Measurements from ENCODE around the gene ERC2. TPM values are rescaled to one million over a fixed set of nuclear protein-coding genes. Genes with fewer than 3 reads are reported as not detected.

Gene ERC2
- total and polyA plus RNA-seq, 2 donors (not counting 1 experiment from before 2014, with no cell fraction given): 0.14 to 0.17 TPM

DNA sequence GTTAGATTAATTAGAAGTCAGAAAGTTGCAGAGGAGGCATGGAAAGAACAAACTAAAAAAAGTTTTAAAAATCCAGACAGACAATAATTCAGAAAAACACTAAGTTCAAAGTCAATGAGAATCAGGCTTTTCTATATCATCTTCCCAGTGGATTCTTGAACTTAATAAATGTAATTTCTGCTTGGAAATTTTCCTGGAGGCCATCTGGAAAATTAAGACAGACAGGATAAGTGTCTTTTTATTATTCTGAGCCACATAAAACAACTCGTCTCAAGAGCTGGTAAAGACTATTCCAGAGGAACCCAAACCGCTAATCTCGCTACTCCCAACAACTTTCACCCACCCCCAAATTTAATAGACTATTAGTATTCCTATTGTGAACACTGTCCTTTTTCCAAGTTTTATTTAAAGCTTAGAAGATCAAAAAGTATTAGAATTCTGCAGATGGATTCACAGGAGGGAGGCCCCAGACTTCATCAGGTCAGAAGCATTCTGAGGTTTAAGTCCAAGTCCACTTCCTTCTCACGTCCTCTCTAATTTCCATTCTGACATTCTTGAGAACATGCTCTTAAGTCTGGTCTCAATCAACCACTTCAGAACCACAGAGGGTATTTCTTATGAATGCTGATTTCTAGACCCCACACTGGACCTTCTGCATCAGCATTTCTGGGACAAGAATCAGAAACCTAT is 61.3 kb downstream of the ERC2 start:
- Histone ChIP-seq H3K27me3 (ENCODE audit: control insufficient read depth, insufficient read depth, low read length) (no peaks in the 10 kb centered on the region), H2AFZ (ENCODE audit: low read length) (no peak overlapping the region), H3K79me2 (ENCODE audit: control insufficient read depth, insufficient read depth, low read length) (no peaks in the 10 kb centered on the region), H4K20me1 (ENCODE audit: control insufficient read depth, extremely low read depth, insufficient read depth, low read length) (no peaks in the 10 kb centered on the region), H3K4me1 (ENCODE audit: control insufficient read depth, extremely low read depth, insufficient read depth, low read length) (no peaks in the 10 kb centered on the region), H3K4me2 (ENCODE audit: extremely low read depth, insufficient read depth, low read length) (no peak overlapping the region), H3K36me3 (ENCODE audit: control insufficient read depth, insufficient read depth, low read length) (no peaks in the 10 kb centered on the region), H3K4me3 (replicated peaks in 1 of 4; ENCODE audit: control extremely low read depth in 1 of 4, insufficient read depth in 1 of 4, low read depth in 3 of 4, low read length in 4 of 4) (no peak overlapping the region), H3K9ac (ENCODE audit: insufficient read depth, low read length) (no peak overlapping the region), H3K9me3 (ENCODE audit: control insufficient read depth, insufficient read depth, low read depth, low read length) (no peaks in the 10 kb centered on the region), H3K27ac (ENCODE audit: insufficient read depth, low read length) (no peak overlapping the region)
- TF ChIP-seq, protein P1, sequence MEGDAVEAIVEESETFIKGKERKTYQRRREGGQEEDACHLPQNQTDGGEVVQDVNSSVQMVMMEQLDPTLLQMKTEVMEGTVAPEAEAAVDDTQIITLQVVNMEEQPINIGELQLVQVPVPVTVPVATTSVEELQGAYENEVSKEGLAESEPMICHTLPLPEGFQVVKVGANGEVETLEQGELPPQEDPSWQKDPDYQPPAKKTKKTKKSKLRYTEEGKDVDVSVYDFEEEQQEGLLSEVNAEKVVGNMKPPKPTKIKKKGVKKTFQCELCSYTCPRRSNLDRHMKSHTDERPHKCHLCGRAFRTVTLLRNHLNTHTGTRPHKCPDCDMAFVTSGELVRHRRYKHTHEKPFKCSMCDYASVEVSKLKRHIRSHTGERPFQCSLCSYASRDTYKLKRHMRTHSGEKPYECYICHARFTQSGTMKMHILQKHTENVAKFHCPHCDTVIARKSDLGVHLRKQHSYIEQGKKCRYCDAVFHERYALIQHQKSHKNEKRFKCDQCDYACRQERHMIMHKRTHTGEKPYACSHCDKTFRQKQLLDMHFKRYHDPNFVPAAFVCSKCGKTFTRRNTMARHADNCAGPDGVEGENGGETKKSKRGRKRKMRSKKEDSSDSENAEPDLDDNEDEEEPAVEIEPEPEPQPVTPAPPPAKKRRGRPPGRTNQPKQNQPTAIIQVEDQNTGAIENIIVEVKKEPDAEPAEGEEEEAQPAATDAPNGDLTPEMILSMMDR (conservative IDR thresholded peaks at IDR 0.05 in 1 of 2, IDR thresholded peaks at IDR 0.05 in 1 of 2; ENCODE audit: low read depth in 1 of 2, low read length in 2 of 2): no peak
- DNase-seq (ENCODE audit: low read depth in 2 of 2): no peak

DNA sequence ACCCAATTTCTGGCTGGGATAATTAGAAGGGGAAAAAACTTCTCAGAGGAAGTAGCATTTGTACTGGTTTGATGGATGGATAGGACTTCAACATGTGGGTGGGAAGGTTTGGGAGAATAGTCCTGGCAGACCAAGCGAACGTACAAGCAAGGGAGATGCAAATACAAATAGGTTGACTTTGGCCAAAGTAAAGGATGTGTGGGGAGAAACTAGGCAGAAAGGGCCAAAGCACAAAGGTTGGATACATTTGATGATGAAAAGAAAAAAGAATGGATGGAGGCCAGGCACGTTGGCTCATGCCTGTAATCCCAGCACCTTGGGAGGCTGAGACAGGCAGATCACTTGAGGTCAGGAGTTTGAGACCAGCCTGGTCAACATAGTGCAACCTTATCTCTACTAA is 63.4 kb downstream of the ERC2 start:
- Histone ChIP-seq H3K36me3 (ENCODE audit: control insufficient read depth, insufficient read depth, low read length) (no peaks in the 10 kb centered on the region), H3K27ac (ENCODE audit: insufficient read depth, low read length) (no peak overlapping the region), H3K9me3 (ENCODE audit: control insufficient read depth, insufficient read depth, low read depth, low read length) (no peaks in the 10 kb centered on the region), H3K4me1 (ENCODE audit: control insufficient read depth, extremely low read depth, insufficient read depth, low read length) (no peaks in the 10 kb centered on the region), H3K4me3 (replicated peaks in 1 of 4; ENCODE audit: control extremely low read depth in 1 of 4, insufficient read depth in 1 of 4, low read depth in 3 of 4, low read length in 4 of 4) (no peak overlapping the region), H3K79me2 (ENCODE audit: control insufficient read depth, insufficient read depth, low read length) (no peaks in the 10 kb centered on the region), H3K9ac (ENCODE audit: insufficient read depth, low read length) (no peak overlapping the region), H4K20me1 (ENCODE audit: control insufficient read depth, extremely low read depth, insufficient read depth, low read length) (no peaks in the 10 kb centered on the region), H3K27me3 (ENCODE audit: control insufficient read depth, insufficient read depth, low read length) (no peaks in the 10 kb centered on the region), H3K4me2 (ENCODE audit: extremely low read depth, insufficient read depth, low read length) (no peak overlapping the region), H2AFZ (ENCODE audit: low read length) (no peak overlapping the region)
- TF ChIP-seq EZH2 (IDR thresholded peaks at IDR 0.05; ENCODE audit: low read length, missing control alignments): no peak
- TF ChIP-seq, protein P1 (conservative IDR thresholded peaks at IDR 0.05 in 1 of 2, IDR thresholded peaks at IDR 0.05 in 1 of 2; ENCODE audit: low read depth in 1 of 2, low read length in 2 of 2): no peak
- DNase-seq (ENCODE audit: low read depth in 2 of 2): no peak

DNA sequence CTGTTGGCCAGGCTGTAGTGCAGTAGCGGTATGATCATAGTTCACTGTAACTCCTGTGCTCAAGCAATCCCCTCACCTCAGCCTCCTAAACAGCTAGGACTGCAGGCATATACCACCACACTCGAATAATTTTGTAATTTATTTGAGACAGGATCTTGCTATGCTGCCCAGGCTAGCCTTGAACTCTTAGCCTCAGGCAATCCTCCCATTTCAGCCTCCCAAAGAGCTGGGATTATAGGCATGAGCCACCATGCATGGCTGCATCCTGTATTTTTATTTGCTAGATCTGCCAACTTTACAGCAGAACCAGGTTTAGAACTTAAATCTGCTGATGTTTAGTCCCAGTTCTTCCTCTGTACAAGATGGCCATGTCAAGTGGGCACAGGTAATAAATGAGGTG is 69.6 kb downstream of the ERC2 start:
- H3K36me3 ChIP-seq (ENCODE audit: control insufficient read depth, insufficient read depth, low read length): no peaks in the 10 kb centered on the region
- H3K4me3 ChIP-seq (replicated peaks in 1 of 4; ENCODE audit: control extremely low read depth in 1 of 4, insufficient read depth in 1 of 4, low read depth in 3 of 4, low read length in 4 of 4): no peak overlapping the region
- H3K9me3 ChIP-seq (ENCODE audit: control insufficient read depth, insufficient read depth, low read depth, low read length): no peaks in the 10 kb centered on the region
- TF ChIP-seq EZH2 (IDR thresholded peaks at IDR 0.05; ENCODE audit: low read length, missing control alignments): no peak
- TF ChIP-seq, protein P1 (conservative IDR thresholded peaks at IDR 0.05 in 1 of 2, IDR thresholded peaks at IDR 0.05 in 1 of 2; ENCODE audit: low read depth in 1 of 2, low read length in 2 of 2): no peak
- H2AFZ ChIP-seq (ENCODE audit: low read length): no peak overlapping the region
- H3K9ac ChIP-seq (ENCODE audit: insufficient read depth, low read length): no peak overlapping the region
- H4K20me1 ChIP-seq (ENCODE audit: control insufficient read depth, extremely low read depth, insufficient read depth, low read length): no peaks in the 10 kb centered on the region
- H3K79me2 ChIP-seq (ENCODE audit: control insufficient read depth, insufficient read depth, low read length): no peaks in the 10 kb centered on the region
- H3K27ac ChIP-seq (ENCODE audit: insufficient read depth, low read length): no peak overlapping the region
- no peaks in the 10 kb centered on the region for H3K27me3 ChIP-seq (ENCODE audit: control insufficient read depth, insufficient read depth, low read length)
- no peak overlapping the region for H3K4me2 ChIP-seq (ENCODE audit: extremely low read depth, insufficient read depth, low read length)
- H3K4me1 ChIP-seq (ENCODE audit: control insufficient read depth, extremely low read depth, insufficient read depth, low read length): no peaks in the 10 kb centered on the region
- no peak for DNase-seq (ENCODE audit: low read depth in 2 of 2)

Data from fibroblast of lung (primary cell).